Measurements from ENCODE around the gene OMP.
"Not testable (repeated sequence)": the region's sequence is repeated elsewhere in the genome, so short reads cannot be mapped to it uniquely, and the experiment has no call there.

Gene OMP

GRCh38 chr11:77095551-77096490 lies 6.8 kb upstream of the OMP start:
- TF ChIP-seq CTCF (IDR thresholded peaks at IDR 0.05), result no peak
- H3K36me3 ChIP-seq (ENCODE audit: control insufficient read depth, insufficient read depth, low read length), result no peaks in the 10 kb centered on the region
- H3K9ac ChIP-seq, result no peak overlapping the region
- no peak overlapping the region for H2AFZ ChIP-seq
- no peak overlapping the region for H3K4me2 ChIP-seq (ENCODE audit: low read length)
- H3K9me3 ChIP-seq (ENCODE audit: control insufficient read depth, low read length), result no peaks in the 10 kb centered on the region
- no peaks in the 10 kb centered on the region for H3K79me2 ChIP-seq
- no peak overlapping the region for H3K27ac ChIP-seq
- no peaks in the 10 kb centered on the region for H3K27me3 ChIP-seq (ENCODE audit: control insufficient read depth, insufficient read depth, low read length)
- no peak overlapping the region for H3K4me3 ChIP-seq (ENCODE audit: low read depth, low read length)
- no peaks in the 10 kb centered on the region for H3K4me1 ChIP-seq

GRCh38 chr11:77096591-77097019 lies 6.0 kb upstream of the OMP start:
- no peaks in the 10 kb centered on the region for H3K27me3 ChIP-seq (ENCODE audit: control insufficient read depth, insufficient read depth, low read length)
- no peak overlapping the region for H2AFZ ChIP-seq
- no peak overlapping the region for H3K4me2 ChIP-seq (ENCODE audit: low read length)
- H3K79me2 ChIP-seq, result no peaks in the 10 kb centered on the region
- no peaks in the 10 kb centered on the region for H3K36me3 ChIP-seq (ENCODE audit: control insufficient read depth, insufficient read depth, low read length)
- H3K9ac ChIP-seq, result no peak overlapping the region
- H3K4me3 ChIP-seq (ENCODE audit: low read depth, low read length), result no peak overlapping the region
- H3K4me1 ChIP-seq, result no peaks in the 10 kb centered on the region
- H3K9me3 ChIP-seq (ENCODE audit: control insufficient read depth, low read length), result no peaks in the 10 kb centered on the region
- TF ChIP-seq CTCF (IDR thresholded peaks at IDR 0.05), result no peak
- no peak overlapping the region for H3K27ac ChIP-seq

- H2AFZ ChIP-seq; H3K9me3 ChIP-seq (ENCODE audit: control insufficient read depth, low read length); H3K27me3 ChIP-seq (ENCODE audit: control insufficient read depth, insufficient read depth, low read length); H3K36me3 ChIP-seq (ENCODE audit: control insufficient read depth, insufficient read depth, low read length); H3K4me3 ChIP-seq (ENCODE audit: low read depth, low read length); H3K27ac ChIP-seq; H3K79me2 ChIP-seq; H3K4me2 ChIP-seq (ENCODE audit: low read length); H3K4me1 ChIP-seq; H3K9ac ChIP-seq: not testable (repeated sequence)
Observed at GRCh38 chr11:77097180-77097579, 5.5 kb upstream of the OMP start.

GRCh38 chr11:77100166-77101042 lies 2.2 kb upstream of the OMP start:
- no peak for TF ChIP-seq CTCF (IDR thresholded peaks at IDR 0.05)
- Histone ChIP-seq H3K4me3 (ENCODE audit: low read depth, low read length) (no peak overlapping the region), H3K4me1 (no peaks in the 10 kb centered on the region), H3K9ac (no peak overlapping the region), H3K36me3 (ENCODE audit: control insufficient read depth, insufficient read depth, low read length) (no peaks in the 10 kb centered on the region), H2AFZ (no peak overlapping the region), H3K27me3 (ENCODE audit: control insufficient read depth, insufficient read depth, low read length) (no peaks in the 10 kb centered on the region), H3K4me2 (ENCODE audit: low read length) (no peak overlapping the region), H3K79me2 (no peaks in the 10 kb centered on the region), H3K9me3 (ENCODE audit: control insufficient read depth, low read length) (no peaks in the 10 kb centered on the region), H3K27ac (no peak overlapping the region)

- Histone ChIP-seq H3K79me2 (no peaks in the 10 kb centered on the region), H3K4me2 (ENCODE audit: low read length) (no peak overlapping the region), H3K9me3 (ENCODE audit: control insufficient read depth, low read length) (no peaks in the 10 kb centered on the region), H3K36me3 (ENCODE audit: control insufficient read depth, insufficient read depth, low read length) (no peaks in the 10 kb centered on the region), H2AFZ (no peak overlapping the region), H3K9ac (no peak overlapping the region), H3K27me3 (ENCODE audit: control insufficient read depth, insufficient read depth, low read length) (no peaks in the 10 kb centered on the region), H3K4me3 (ENCODE audit: low read depth, low read length) (no peak overlapping the region), H3K4me1 (no peaks in the 10 kb centered on the region), H3K27ac (no peak overlapping the region)
- no peak for TF ChIP-seq CTCF (IDR thresholded peaks at IDR 0.05)
Observed at GRCh38 chr11:77101043-77101537, 1.6 kb upstream of the OMP start.

All from parathyroid adenoma (tissue), 2 donors.